Mesendoderm (in vitro differentiated cells): Measurements from ENCODE around the gene AGXT2.
"Not testable (repeated sequence)": the region's sequence is repeated elsewhere in the genome, so short reads cannot be mapped to it uniquely, and the experiment has no call there.

Experiments
- DNase-seq: peaks from one replicate; pipeline ENCODE4 v3.0.0; 2013
- H2AK5ac ChIP-seq: 2 replicates; pipeline ENCODE4 v1.6.1; 2013; ENCODE audit warnings: low read length, inconsistent platforms
- H2BK120ac ChIP-seq: 2 replicates; pipeline ENCODE4 v1.6.1; 2013; ENCODE audit warnings: low read depth, mild to moderate bottlenecking, low read length, moderate library complexity, mixed read lengths
- H2BK15ac ChIP-seq: replicated peaks from 2 replicates; pipeline ENCODE4 v1.6.1; 2013; ENCODE audit warnings: low read depth, mild to moderate bottlenecking, moderate library complexity
- H2BK5ac ChIP-seq: 2 replicates; pipeline ENCODE4 v1.6.1; 2013; ENCODE audit warnings: low read length, inconsistent platforms
- H3K18ac ChIP-seq: 2 replicates; pipeline ENCODE4 v1.6.1; 2013; ENCODE audit warnings: mild to moderate bottlenecking, low read length, mixed read lengths
- H3K23ac ChIP-seq: one replicate; pipeline ENCODE4 v1.6.1; 2013; ENCODE audit warnings: low read length
- H3K27ac ChIP-seq: 2 replicates; pipeline ENCODE4 v1.5.1; 2013; ENCODE audit warnings: low read depth, mild to moderate bottlenecking, inconsistent platforms, low read length, moderate library complexity
- H3K27me3 ChIP-seq: 2 replicates; pipeline ENCODE4 v1.6.1; 2013; ENCODE audit warnings: low read length, control low read depth, mild to moderate bottlenecking, inconsistent platforms; ENCODE audit not compliant: insufficient read depth, poor library complexity
- H3K36me3 ChIP-seq: 2 replicates; pipeline ENCODE4 v1.6.1; 2013; ENCODE audit warnings: low read length, inconsistent platforms; ENCODE audit not compliant: control insufficient read depth, insufficient read depth
- H3K4ac ChIP-seq: one replicate; pipeline ENCODE4 v1.6.1; 2013; ENCODE audit warnings: low read depth, mild to moderate bottlenecking, low read length, moderate library complexity
- H3K4me1 ChIP-seq: 2 replicates; pipeline ENCODE4 v1.6.1; 2013; ENCODE audit warnings: low read depth, low read length, inconsistent platforms; ENCODE audit not compliant: control insufficient read depth
- H3K4me2 ChIP-seq: 2 replicates; pipeline ENCODE4 v1.6.1; 2013; ENCODE audit warnings: low read length
- H3K4me3 ChIP-seq: 2 replicates; pipeline ENCODE4 v1.5.1; 2013; ENCODE audit warnings: mild to moderate bottlenecking, low read length
- H3K56ac ChIP-seq: one replicate; pipeline ENCODE4 v1.6.1; 2013; ENCODE audit warnings: low read length
- H3K79me1 ChIP-seq: 2 replicates; pipeline ENCODE4 v1.6.1; 2013; ENCODE audit warnings: low read length, inconsistent platforms
- H3K79me2 ChIP-seq: 2 replicates; pipeline ENCODE4 v1.6.1; 2013; ENCODE audit warnings: mild to moderate bottlenecking, low read length; ENCODE audit not compliant: control insufficient read depth, insufficient read depth
- H3K9ac ChIP-seq: 2 replicates; pipeline ENCODE4 v1.6.1; 2013; ENCODE audit warnings: low read length, inconsistent platforms
- H4K5ac ChIP-seq: one replicate; pipeline ENCODE4 v1.6.1; 2013; ENCODE audit warnings: low read length
- H4K8ac ChIP-seq: one replicate; pipeline ENCODE4 v1.6.1; 2013; ENCODE audit warnings: low read depth, mild to moderate bottlenecking, control low read depth, low read length, moderate library complexity
- WGBS: extraction: QIAGEN DNeasy Blood & Tissue Kit; methylation state at CpG from one replicate; pipeline ENCODE4 v1.1.7; 2013; ENCODE audit warnings: low lambda C conversion rate, missing lambda C conversion rate; ENCODE audit not compliant: insufficient coverage; ENCODE audit errors: extremely low coverage; 5-methylcytosine and 5-hydroxymethylcytosine counted together

AGXT2 gene

GRCh38 chr5:35042781-35043180 lies 5.0 kb downstream of the AGXT2 start:
- Histone ChIP-seq H2BK15ac (no peak overlapping the region), H2BK120ac (no peak overlapping the region), H2BK5ac (no peak overlapping the region), H3K4me3 (no peak overlapping the region), H3K79me1 (no peaks in the 10 kb centered on the region), H3K27me3 (no peaks in the 10 kb centered on the region), H3K18ac (no peak overlapping the region), H3K4me1 (no peaks in the 10 kb centered on the region), H2AK5ac (no peak overlapping the region), H3K36me3 (no peaks in the 10 kb centered on the region), H3K79me2 (no peaks in the 10 kb centered on the region), H4K5ac (no peak overlapping the region), H3K4ac (no peak overlapping the region), H3K4me2 (no peak overlapping the region), H3K9ac (no peak overlapping the region), H3K23ac (no peak overlapping the region), H4K8ac (no peak overlapping the region), H3K27ac (no peak overlapping the region), H3K56ac (no peak overlapping the region)
- no peak for DNase-seq
- WGBS = no CpG with 5 or more reads among the region's 4 CpGs

GRCh38 chr5:35041261-35041660 lies 6.5 kb downstream of the AGXT2 start:
- Histone ChIP-seq H3K18ac (no peak overlapping the region), H3K23ac (no peak overlapping the region), H3K36me3 (no peaks in the 10 kb centered on the region), H2BK5ac (no peak overlapping the region), H3K56ac (no peak overlapping the region), H3K4me3 (no peak overlapping the region), H4K5ac (no peak overlapping the region), H2BK15ac (no peak overlapping the region), H3K27ac (no peak overlapping the region), H3K9ac (no peak overlapping the region), H3K27me3 (no peaks in the 10 kb centered on the region), H3K4me1 (no peaks in the 10 kb centered on the region), H3K79me2 (no peaks in the 10 kb centered on the region), H4K8ac (no peak overlapping the region), H2BK120ac (no peak overlapping the region), H3K4ac (no peak overlapping the region), H3K4me2 (no peak overlapping the region), H2AK5ac (no peak overlapping the region), H3K79me1 (no peaks in the 10 kb centered on the region)
- DNase-seq = no peak
- no CpG with 5 or more reads among the region's 3 CpGs for WGBS

- no peak overlapping the region for H4K8ac ChIP-seq
- no peak overlapping the region for H2BK5ac ChIP-seq
- no peak overlapping the region for H3K4me3 ChIP-seq
- no peak overlapping the region for H3K23ac ChIP-seq
- no peak overlapping the region for H3K18ac ChIP-seq
- no peak overlapping the region for H3K56ac ChIP-seq
- H3K27ac ChIP-seq = no peak overlapping the region
- no peak overlapping the region for H3K9ac ChIP-seq
- no peak overlapping the region for H2AK5ac ChIP-seq
- H3K4me1 ChIP-seq = no peaks in the 10 kb centered on the region
- H2BK120ac ChIP-seq = no peak overlapping the region
- no peaks in the 10 kb centered on the region for H3K79me2 ChIP-seq
- H3K79me1 ChIP-seq = no peaks in the 10 kb centered on the region
- DNase-seq = no peak
- H3K4me2 ChIP-seq = no peak overlapping the region
- H3K4ac ChIP-seq = no peak overlapping the region
- no peak overlapping the region for H4K5ac ChIP-seq
- WGBS = no CpG with 5 or more reads among the region's 2 CpGs
- no peaks in the 10 kb centered on the region for H3K36me3 ChIP-seq
- no peaks in the 10 kb centered on the region for H3K27me3 ChIP-seq
- H2BK15ac ChIP-seq = no peak overlapping the region
Measured at GRCh38 chr5:35038891-35039290, 8.9 kb downstream of the AGXT2 start.

GRCh38 chr5:35036536-35036935 lies 11.2 kb downstream of the AGXT2 start:
- Histone ChIP-seq H4K5ac (no peak overlapping the region), H3K79me1 (no peaks in the 10 kb centered on the region), H3K23ac (no peak overlapping the region), H3K56ac (no peak overlapping the region), H4K8ac (no peak overlapping the region), H2BK120ac (no peak overlapping the region), H2BK15ac (no peak overlapping the region), H2AK5ac (no peak overlapping the region), H3K4me3 (no peak overlapping the region), H3K4me1 (no peaks in the 10 kb centered on the region), H3K36me3 (no peaks in the 10 kb centered on the region), H3K4me2 (no peak overlapping the region), H3K79me2 (no peaks in the 10 kb centered on the region), H3K4ac (no peak overlapping the region), H3K18ac (no peak overlapping the region), H3K9ac (no peak overlapping the region), H3K27ac (no peak overlapping the region), H3K27me3 (no peaks in the 10 kb centered on the region), H2BK5ac (no peak overlapping the region)
- DNase-seq = no peak
- WGBS = no CpG with 5 or more reads among the region's 4 CpGs

GRCh38 chr5:35035929-35036328 lies 11.8 kb downstream of the AGXT2 start:
- H3K18ac ChIP-seq, H3K27me3 ChIP-seq, H3K56ac ChIP-seq, H3K79me1 ChIP-seq, H4K8ac ChIP-seq, DNase-seq, H2BK15ac ChIP-seq, H2AK5ac ChIP-seq, H2BK5ac ChIP-seq, H3K23ac ChIP-seq, H4K5ac ChIP-seq, H3K4ac ChIP-seq, H3K4me2 ChIP-seq, H3K27ac ChIP-seq, H3K9ac ChIP-seq, H3K4me1 ChIP-seq, H3K36me3 ChIP-seq, H3K79me2 ChIP-seq, H2BK120ac ChIP-seq, H3K4me3 ChIP-seq: not testable (repeated sequence)
- WGBS = no CpG with 5 or more reads among the region's 4 CpGs

- H4K5ac ChIP-seq = no peak overlapping the region
- H3K27me3 ChIP-seq = no peaks in the 10 kb centered on the region
- no peaks in the 10 kb centered on the region for H3K4me1 ChIP-seq
- no peak overlapping the region for H3K9ac ChIP-seq
- H3K4me2 ChIP-seq = no peak overlapping the region
- H2BK5ac ChIP-seq = no peak overlapping the region
- no peaks in the 10 kb centered on the region for H3K79me1 ChIP-seq
- no peak for DNase-seq
- H3K56ac ChIP-seq = no peak overlapping the region
- no peaks in the 10 kb centered on the region for H3K36me3 ChIP-seq
- no peak overlapping the region for H4K8ac ChIP-seq
- H2AK5ac ChIP-seq = no peak overlapping the region
- H3K4ac ChIP-seq = no peak overlapping the region
- no peaks in the 10 kb centered on the region for H3K79me2 ChIP-seq
- no CpG with 5 or more reads among the region's 3 CpGs for WGBS
- H2BK15ac ChIP-seq = no peak overlapping the region
- no peak overlapping the region for H3K23ac ChIP-seq
- H3K4me3 ChIP-seq = no peak overlapping the region
- H2BK120ac ChIP-seq = no peak overlapping the region
- no peak overlapping the region for H3K27ac ChIP-seq
- H3K18ac ChIP-seq = no peak overlapping the region
Measured at GRCh38 chr5:35035271-35035670, 12.5 kb downstream of the AGXT2 start.
